GM10248 (cell line): ENCODE data around the gene TBC1D5.

Source experiments
- CTCF ChIA-PET: fragments of 300-600 bp; sonication (Branson Sonifier 250); formaldehyde crosslinking; extraction: SDS; loops from one replicate; lab custom pipeline; 2021; ENCODE audit warnings: antibody characterized with exemption; lab: Yijun Ruan, JAX
- POLR2A ChIA-PET: fragments of 350-650 bp; sonication (Branson Sonifier 250); formaldehyde crosslinking; extraction: SDS; loops from one replicate; lab custom pipeline; 2020; ENCODE audit warnings: antibody characterized with exemption; lab: Yijun Ruan, JAX
- DNase-seq: peaks from one replicate; pipeline ENCODE4 v3.0.0; 2012; ENCODE audit errors: extremely low spot score
- CTCF ChIP-seq: IDR thresholded peaks from 2 replicates; pipeline ENCODE4 v1.5.1; 2012; ENCODE audit warnings: mild to moderate bottlenecking, low read depth; ENCODE audit errors: extremely low read depth, missing control alignments, control extremely low read depth

Gene TBC1D5

GRCh38 chr3:17372362-17373210, 369.8 kb downstream of the TBC1D5 start:
- ChIA-PET POLR2A (no interaction called here), CTCF (interaction anchor here (1.5 kb wide), 1 partner anchor 51 kb away, joined by 3 read pairs; no protein-coding TSS in a partner anchor)
- DNase-seq, result no peak
- no peak for TF ChIP-seq CTCF

GRCh38 chr3:17369973-17370372, 372.5 kb downstream of the TBC1D5 start:
- no peak for TF ChIP-seq CTCF
- no peak for DNase-seq
- ChIA-PET POLR2A (no interaction called here), CTCF (interaction anchor here (1.4 kb wide), 1 partner anchor 9 kb away, joined by 3 read pairs; no protein-coding TSS in a partner anchor)

GRCh38 chr3:17367171-17367570, 375.3 kb downstream of the TBC1D5 start:
- ChIA-PET POLR2A (no interaction called here), CTCF (interaction anchor here (1.1 kb wide), 1 partner anchor 17 kb away, joined by 3 read pairs; no protein-coding TSS in a partner anchor)
- no peak for TF ChIP-seq CTCF
- no peak for DNase-seq

GRCh38 chr3:17360991-17361390, 381.4 kb downstream of the TBC1D5 start:
- no peak for DNase-seq
- ChIA-PET CTCF (interaction anchor here (1.0 kb wide), 1 partner anchor 37 kb away, joined by 3 read pairs; no protein-coding TSS in a partner anchor), POLR2A (no interaction called here)
- TF ChIP-seq CTCF, result no peak

- DNase-seq, result no peak
- CTCF ChIA-PET, result interaction anchor here (0.9 kb wide), 1 partner anchor 23 kb away, joined by 3 read pairs; no protein-coding TSS in a partner anchor
- TF ChIP-seq CTCF, result no peak
- POLR2A ChIA-PET, result no interaction called here
These were observed 382.5 kb downstream of the TBC1D5 start for GRCh38 chr3:17359911-17360310.

- ChIA-PET CTCF (no interaction called here), POLR2A (no interaction called here)
- DNase-seq, result no peak
- no peak for TF ChIP-seq CTCF
These were observed 385.3 kb downstream of the TBC1D5 start for GRCh38 chr3:17357035-17357710.
